Middle frontal gyrus (tissue), 1 donor: ENCODE data around the gene ENOX1.

Experiments used
- DNase-seq: peaks from one replicate; pipeline ENCODE4 v3.0.0-alpha.2; 2015; ENCODE audit warnings: low spot score; ENCODE audit errors: extremely low spot score

ENOX1 gene

DNA sequence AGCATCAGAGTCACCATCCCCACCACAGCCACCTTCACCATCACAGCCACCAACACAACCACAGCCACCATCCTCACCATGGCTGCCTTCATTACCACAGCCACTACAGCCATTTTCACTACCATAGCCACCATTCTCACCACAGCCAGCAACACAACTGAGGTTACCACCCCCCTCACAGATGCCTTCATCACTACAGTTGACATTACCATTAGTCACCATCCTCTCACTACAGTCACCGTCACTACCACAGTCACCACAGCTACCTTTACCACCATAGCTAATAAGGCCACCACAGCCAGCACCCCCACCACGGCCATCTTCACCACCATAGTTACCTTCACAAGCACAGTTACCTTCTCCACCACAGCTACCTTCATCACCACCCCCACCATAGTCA lies 493.8 kb downstream of the ENOX1 start:
- no peak for DNase-seq

DNA sequence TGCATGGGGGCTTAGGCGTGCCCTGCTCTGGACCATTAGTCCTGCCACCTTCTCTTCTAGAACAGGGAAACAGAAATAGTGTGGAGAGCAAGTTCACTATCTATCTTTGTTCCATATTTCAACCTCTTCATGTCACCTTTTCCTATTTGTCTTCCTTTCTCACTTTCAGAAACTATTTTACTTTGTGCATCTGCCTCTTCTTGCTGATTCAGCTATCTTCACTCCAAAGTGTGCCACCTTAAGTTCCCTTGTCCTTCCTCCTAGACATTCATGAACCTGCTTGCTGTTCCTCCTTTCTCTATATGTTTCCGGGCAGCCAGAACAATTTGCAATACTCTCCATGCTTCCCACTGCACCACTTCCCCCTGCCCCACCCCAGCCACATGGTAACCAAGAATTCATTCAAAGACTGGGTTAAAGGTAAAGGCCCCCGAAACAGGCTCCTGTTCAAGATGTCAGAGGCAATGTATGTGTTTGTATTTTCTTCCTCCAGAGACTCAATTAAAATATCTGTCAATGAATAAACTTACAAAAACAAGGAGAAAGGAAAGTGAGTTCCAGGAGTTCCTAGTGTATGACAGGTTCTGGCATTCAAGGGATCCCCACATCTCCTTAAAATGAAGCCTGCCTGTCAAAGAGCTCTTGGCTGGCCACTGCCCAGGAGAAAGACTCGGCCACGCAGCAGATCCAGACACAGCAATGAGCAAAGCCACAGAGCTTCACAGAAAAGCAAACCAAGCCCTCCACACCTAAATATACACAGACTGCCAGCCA lies 495.3 kb downstream of the ENOX1 start:
- DNase-seq: no peak

DNA sequence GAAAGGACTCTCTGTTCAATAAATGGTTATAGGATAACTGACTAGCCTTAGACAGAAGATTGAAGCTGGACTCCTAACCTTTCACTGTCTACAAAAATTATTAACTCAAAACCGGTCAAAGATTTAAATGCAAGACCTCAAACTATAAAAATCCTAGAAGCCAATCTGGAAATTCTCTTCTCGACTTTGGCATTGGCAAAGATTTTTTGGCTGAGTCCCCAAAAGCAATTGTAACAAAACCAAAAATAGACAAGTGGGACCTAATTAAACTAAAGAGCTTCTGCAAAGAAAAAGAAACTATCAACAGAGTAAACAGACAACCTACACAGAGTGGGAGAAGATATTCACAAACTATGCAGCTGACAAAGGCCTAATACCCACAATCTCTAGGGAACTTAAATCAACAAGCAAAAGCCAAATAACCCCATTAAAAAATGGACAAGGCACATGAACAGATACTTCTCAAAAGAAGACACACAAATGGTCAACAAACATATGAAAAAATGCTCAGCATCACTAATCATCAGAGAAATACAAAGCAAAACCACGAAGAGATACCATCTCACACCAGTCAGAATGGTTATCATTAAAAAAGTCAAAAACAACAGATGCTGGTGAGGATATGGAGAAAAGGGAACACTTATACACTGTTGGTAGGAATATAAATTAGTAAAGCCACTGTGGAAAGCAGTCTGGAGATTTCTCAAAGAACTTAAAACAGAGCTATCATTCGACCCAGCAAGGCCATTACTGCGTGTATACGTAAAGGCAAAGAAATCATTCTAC lies 497.1 kb downstream of the ENOX1 start:
- DNase-seq: no peak

DNA sequence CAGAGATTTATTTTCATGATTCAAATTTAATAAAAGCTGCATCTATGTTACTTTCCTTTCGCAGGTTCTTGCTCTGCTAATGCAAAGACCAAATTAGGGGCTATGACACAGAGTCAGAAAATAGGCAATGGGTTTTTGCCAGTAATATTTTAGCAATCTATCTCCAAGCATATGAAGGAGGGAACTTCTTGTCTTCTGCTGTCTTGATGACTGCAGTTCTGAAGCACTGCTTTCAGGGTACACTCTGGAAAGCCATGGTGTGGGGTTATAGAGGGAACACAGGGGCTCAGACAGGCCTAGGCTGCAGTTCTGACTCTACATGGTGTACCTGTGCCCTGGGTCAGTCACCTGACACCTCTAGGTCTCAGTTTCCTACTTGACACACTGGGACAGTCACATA lies 500.0 kb downstream of the ENOX1 start:
- no peak for DNase-seq

DNA sequence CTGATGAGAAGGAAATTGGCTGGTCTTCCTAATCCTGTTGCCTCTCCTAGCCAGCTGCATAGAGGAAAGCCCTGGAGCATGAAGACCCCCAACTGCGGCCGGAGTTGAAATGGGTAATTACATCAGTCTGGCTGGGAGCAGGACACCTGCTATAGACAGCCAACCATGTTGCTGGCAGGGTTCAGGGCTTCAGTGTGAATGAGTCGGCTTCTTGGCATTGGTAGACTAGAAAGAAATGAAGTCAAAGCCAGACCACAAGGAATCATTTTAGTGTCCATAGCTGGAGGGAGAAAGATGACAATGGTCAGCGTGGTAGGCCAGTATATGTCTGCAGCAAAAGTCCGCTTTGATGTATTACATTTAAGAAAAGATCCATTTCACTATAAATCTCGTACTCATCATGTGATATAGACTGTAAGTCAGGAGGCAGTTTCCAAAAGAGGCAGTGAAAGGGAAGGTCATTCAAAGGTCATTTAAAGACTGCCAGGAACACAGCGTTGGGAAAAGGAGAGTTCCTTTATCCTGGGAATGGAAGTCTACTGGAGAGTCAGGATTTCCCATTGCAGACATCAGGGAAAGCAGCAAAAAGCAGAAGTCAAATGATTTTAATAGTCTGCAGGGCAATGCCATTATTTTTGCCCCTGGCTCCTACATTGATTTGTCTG lies 500.7 kb downstream of the ENOX1 start:
- DNase-seq: no peak

DNA sequence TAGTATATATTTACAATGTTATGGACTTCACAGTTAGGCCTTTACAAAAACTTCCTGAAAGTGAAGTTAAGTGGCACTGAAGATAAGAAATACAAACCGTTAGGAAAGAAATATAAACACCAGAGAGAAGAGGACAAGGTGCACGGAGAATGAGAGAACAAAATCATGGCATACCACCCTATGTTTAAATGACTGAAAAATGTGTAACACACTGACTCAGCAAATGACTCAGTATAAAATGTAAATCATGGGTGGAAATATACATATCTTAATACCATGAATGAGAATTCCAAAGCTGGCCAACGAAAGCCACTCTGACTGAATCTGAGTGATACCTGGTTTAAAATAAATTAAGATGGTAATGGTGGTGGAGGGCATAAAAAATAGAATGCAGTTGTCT lies 502.6 kb downstream of the ENOX1 start:
- no peak for DNase-seq

DNA sequence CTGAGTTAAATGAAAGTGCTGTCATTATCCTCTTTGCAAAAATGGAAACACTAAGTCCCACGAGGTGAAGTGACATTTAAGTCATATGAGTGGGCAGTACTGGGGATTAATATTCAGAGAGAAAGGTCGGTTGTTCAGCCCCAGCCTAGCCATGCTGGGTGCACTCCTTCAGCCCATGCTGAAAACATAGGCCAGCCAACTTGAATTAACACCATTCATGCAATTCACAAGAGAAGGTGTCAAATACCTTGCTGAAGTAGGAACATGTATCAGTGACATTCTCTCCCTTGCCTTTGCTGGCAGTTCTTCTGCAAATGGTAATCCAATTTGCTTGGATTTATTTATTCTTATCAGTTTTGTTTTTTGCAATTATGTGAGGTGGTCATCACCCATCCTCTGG lies 507.1 kb downstream of the ENOX1 start:
- DNase-seq: no peak

DNA sequence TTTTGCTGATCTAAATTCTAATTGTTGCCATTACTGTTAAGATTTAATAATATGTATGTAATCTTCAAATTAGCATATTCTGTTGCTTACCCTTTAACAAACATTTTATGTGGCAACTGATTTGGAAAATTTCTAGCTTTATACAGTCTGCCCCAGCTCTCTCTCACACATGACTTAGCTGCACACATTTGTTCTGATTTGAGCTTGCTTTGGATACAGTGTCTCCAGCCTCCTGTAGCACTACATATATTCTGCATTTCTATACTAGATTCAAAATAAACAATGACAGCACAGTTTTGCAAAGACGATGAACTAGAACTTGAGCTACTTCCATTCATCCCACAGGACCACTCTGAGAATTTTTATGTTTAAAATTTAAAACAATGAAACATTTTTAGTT lies 508.6 kb downstream of the ENOX1 start:
- no peak for DNase-seq

DNA sequence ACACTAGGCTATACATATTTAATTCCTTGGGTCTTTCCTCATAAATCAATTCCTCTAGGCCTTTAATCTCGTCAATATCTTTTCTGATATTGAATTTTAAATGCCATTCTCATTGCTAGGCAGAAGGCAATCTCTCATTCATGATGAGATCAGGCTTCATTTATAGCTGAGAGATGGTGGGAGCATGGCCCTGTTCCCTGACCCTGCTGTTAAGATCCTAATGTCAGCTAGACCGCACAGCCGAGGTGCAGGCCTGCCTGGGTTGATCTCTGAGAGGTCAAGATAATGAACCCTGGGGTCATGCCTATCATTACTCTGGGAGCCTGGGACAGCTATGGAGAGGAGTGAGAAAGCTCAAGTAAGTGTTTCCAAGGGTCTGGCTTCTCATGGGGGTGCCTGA lies 509.6 kb downstream of the ENOX1 start:
- no peak for DNase-seq

DNA sequence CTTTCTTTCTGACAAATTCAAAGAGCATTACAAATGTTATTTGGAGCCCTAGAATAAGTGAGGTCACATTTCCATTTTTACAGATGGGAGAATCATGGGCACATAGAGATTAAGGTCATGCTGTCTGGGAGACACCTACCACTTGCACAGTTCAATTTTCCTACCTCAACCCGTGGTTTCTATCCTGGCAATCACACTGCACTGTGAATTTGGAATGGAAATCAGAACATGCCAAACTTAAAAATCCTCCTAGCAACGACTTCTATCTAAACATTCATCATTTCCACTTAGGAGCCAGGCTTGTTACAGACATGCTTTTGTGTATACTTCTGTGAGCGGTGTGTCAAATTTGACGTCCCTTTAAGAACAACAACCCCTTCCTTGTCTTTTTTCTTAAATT lies 511.9 kb downstream of the ENOX1 start:
- DNase-seq: no peak

DNA sequence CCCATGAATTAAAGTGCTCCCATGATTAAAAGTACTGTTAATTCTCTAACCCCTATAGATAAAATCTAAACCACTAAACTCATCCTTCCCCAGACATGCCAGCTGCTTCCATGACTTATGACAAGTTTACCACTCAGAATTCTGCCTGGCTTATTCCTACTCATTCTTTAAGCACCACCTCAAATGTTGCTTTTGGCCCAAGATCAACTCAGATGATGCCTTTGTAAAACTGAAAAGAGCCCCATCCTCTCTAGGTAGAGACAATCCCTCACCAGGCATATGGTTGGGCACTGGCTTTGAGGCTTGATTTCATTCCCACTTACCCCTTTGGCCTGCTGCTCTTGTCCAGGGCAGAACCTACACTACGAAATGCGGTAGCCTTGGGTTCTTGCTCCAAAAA lies 513.4 kb downstream of the ENOX1 start:
- DNase-seq: no peak

DNA sequence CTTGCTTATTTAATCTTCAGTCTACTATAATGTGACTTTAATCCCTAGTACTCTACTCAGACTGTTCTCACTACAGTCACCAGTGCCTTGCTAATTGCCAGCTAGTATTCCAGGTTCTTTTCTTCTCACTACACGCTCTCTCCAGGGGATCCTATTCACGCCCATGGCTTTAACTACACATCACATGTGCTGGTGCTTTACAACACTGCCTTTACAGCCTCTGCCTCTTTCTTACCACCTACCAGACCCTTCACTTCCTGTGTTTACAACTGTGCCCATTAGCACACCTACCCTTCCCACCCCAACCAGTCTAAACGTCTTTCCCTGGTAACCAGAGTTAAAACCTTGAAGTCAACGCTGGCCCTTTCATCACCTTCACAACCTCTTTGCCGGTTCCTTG lies 513.9 kb downstream of the ENOX1 start:
- DNase-seq: no peak

DNA sequence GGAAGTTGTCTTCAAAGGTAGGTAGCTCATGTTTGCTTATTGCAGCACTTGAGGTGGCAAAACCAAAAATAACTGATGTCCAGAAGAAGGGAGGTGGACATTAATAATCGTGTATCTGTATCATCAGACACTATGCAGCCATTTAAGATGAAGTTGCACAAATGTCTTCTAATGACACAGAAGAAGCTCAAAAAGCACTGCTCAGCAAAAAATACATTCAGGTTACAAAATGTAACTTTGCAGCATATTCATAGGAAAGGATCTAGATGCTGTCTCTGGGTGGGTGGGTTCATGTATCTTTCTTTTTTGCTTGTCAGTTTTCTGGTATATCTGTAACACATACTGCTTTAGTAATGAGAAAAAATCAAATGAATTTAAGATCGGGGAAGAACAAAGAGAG lies 515.6 kb downstream of the ENOX1 start:
- DNase-seq: no peak

DNA sequence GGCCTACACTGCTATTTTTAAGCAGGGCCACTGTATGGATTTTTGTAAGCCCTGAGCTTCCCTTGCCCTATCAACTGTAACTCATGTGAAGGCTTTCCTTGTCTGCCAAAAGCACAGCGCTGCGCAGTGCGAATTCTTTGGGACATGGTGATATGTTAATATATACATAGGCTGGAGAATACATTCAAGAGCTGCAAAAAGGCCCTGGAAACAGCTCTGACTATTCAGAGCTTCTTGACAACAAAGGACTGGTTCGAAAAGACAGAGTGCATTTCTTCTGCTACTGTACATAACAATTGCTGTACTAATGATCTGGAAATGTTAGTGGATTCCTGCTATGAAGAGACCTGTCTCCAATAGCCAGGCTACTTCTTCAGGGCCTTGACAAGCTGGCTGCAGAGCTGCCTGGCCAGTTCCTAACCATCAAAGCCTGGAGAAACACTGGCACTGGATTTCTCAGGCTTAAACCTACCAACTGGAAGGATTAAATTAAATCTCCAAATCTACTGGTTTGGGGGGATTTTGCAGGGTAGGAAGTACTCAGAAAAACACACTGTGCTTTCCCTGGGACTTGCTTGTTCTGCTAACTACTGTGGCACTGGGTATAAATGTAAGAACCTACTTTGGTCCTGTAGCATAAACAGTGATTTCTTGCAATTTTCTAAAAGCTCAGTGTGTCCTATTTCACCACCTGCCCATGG lies 516.5 kb downstream of the ENOX1 start:
- DNase-seq: no peak

DNA sequence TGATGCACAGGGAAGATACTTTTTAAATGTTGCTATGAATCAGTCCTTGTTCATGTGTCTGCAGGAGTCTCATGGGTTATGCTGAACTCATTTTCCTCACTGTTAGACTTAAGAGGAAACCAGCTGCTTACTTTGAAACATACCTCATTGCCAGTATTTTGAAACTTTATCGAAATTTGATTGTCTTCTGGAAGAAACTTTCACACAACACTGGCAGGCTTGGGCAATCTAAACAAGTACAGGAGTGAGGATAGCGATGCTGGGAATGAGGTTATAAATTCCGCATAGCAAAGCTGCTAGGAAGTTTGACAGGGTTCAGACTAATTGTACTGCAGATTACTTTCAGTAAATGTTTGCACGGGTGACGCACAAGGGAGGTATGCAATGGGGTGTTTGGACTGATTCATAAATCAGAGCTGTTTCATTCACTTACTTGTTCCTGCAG lies 517.7 kb downstream of the ENOX1 start:
- no peak for DNase-seq

DNA sequence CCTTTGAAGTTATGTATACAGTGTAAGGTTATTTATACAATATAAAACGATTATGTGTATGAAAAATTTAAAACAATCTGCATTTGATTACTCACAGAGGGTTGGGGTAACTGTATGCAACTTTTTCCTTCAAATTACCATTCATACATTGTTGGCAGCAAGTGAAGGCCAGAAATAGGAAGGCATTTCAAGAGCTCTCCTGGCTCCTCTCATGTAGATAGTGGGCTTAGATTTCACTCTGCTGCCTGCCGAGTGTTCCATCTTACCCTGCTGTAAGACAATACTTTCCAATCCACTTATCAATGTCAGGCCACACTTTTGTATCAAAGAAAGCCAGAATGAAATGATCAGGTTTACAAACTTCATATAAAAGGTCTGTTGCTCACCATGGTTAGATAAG lies 518.1 kb downstream of the ENOX1 start:
- DNase-seq: no peak

DNA sequence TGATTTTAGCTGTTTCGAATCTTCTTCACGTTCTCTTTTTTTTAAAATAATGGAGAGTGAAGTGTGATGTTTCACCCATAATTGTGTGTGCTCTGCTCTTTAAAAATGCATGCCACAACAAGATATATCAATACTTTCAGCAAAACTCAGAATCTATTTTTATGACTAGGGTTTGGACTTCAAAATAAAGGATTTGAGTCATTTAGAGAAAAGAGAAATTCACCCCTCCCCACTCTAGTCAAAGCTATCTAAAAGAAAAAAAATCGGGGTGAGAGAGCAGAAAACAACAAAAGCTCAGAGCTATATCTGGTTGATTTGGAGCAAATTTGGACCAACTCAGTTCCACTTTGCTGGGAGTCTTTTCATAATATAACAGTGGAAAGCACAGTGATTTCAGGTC lies 518.9 kb downstream of the ENOX1 start:
- no peak for DNase-seq

DNA sequence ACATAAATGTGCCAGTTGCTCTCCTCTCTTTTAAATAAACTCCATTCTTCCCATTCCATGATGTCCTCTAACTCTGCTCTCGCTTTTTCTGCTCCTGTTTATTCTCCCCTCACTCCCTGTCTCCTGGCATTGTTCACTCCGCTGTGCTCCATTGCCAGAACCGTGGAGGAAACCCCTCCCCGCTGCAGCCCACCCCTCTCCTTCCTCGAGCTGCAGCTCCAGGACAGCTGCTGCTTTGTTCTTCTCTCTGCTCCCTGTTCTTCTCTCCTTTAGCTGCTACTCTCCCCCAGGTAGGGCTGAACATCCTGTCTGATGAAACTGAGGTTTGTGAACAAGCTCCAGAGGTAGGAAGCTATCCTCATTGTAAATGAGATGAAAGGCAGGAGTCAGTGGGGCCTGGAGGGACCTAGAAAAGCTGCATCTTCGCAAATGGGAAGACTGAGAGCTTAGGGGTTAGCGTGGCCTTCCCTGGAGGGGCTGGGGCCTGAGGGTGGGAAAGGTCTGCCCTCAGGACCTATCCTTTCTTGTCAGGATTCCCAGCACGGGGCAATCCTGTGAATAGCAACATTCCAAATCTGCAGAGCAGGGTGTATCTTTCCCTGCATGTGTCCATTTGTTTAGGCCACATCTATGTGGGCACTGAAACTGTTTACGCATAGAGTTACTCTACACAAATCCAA lies 519.7 kb downstream of the ENOX1 start:
- DNase-seq: no peak

DNA sequence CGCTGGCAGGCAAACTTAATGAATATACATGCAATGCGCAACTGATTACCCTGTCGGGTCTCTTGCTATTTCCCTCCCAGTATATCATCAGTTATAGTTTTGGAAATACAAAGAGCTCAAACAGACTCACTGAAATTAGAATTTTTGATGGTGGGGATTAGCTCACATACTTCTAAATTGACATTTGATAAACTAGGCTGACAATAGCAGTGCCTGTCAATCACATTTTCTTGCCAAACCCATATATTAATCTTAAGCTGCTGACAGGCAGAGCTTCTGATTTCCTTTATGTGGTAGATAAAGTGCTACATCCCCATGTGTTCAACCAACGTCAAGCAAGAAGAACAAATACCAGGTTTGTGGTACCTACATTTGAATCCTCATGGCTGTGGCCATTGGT lies 521.7 kb downstream of the ENOX1 start:
- DNase-seq: no peak

DNA sequence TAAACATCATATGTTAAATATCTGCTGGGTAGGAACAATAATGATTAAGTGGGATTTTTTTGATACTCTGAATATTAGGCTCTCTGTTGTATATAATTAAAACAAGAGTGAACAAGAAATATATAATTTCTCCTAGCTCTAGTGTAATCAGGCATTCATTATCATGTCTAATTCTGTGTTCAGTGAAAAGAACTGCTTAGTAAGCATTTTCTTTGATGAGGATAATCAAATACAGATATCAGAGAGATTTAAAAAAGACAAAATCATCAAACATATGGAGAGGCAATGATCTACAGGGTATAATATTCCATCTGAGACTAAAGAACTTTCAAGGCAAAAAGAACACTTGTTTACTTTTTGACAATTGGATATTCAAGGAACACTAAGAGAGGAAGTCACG lies 522.3 kb downstream of the ENOX1 start:
- DNase-seq: no peak

DNA sequence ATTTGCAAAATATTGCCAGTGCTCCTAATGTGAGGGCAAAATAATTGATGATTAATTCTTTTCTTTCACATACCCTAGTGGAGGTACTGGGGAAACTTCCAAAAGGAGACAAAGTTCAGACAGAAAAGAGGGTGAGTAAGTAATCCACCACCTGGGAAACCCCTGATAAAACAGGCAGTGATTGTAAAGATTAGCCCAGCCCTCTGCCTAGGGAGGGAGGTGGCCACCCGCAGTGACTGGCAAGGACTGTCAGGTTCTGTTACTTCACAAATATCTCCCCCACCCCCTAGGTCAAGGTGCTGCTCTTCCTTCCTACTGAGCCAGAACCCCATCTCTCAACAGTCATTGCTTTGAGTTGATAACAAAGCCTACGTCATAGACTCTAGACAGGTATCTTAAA lies 523.7 kb downstream of the ENOX1 start:
- no peak for DNase-seq
